ENCODE data around the gene PROZ.
"Not testable (repeated sequence)": the region's sequence is repeated elsewhere in the genome, so short reads cannot be mapped to it uniquely, and the experiment has no call there.

Gene PROZ

GRCh38 chr13:113157206-113157928, 1.1 kb upstream of the PROZ start:
- no peak for DNase-seq (ENCODE audit: low read depth in 2 of 2)

GRCh38 chr13:113158946-113159345, 498 bp downstream of the PROZ start:
- DNase-seq (ENCODE audit: low read depth in 2 of 2) = no peak

GRCh38 chr13:113159701-113160100, 1.3 kb downstream of the PROZ start:
- no peak for DNase-seq (ENCODE audit: low read depth in 2 of 2)

- no peak for DNase-seq (ENCODE audit: low read depth in 2 of 2)
Observed at GRCh38 chr13:113160983-113161382, 2.5 kb downstream of the PROZ start.

GRCh38 chr13:113161433-113161832, 3.0 kb downstream of the PROZ start:
- DNase-seq (ENCODE audit: low read depth in 2 of 2) = no peak

- not testable (repeated sequence) for DNase-seq (ENCODE audit: low read depth in 2 of 2)
Observed at GRCh38 chr13:113161975-113162374, 3.5 kb downstream of the PROZ start.

- no peak for DNase-seq (ENCODE audit: low read depth in 2 of 2)
Observed at GRCh38 chr13:113162783-113163685, 4.6 kb downstream of the PROZ start.

GRCh38 chr13:113164492-113164891, 6.0 kb downstream of the PROZ start:
- no peak for DNase-seq (ENCODE audit: low read depth in 2 of 2)

- DNase-seq (ENCODE audit: low read depth in 2 of 2) = no peak
Observed at GRCh38 chr13:113166266-113166665, 7.8 kb downstream of the PROZ start.

- DNase-seq (ENCODE audit: low read depth in 2 of 2) = no peak
Observed at GRCh38 chr13:113166681-113167080, 8.2 kb downstream of the PROZ start.

- no peak for DNase-seq (ENCODE audit: low read depth in 2 of 2)
Observed at GRCh38 chr13:113167155-113167554, 8.7 kb downstream of the PROZ start.

GRCh38 chr13:113167575-113167974, 9.1 kb downstream of the PROZ start:
- DNase-seq (ENCODE audit: low read depth in 2 of 2) = no peak

GRCh38 chr13:113168211-113168610, 9.8 kb downstream of the PROZ start:
- DNase-seq (ENCODE audit: low read depth in 2 of 2) = no peak

- DNase-seq (ENCODE audit: low read depth in 2 of 2) = no peak
Observed at GRCh38 chr13:113169277-113170272, 11.1 kb downstream of the PROZ start.

GRCh38 chr13:113170511-113170910, 12.1 kb downstream of the PROZ start:
- no peak for DNase-seq (ENCODE audit: low read depth in 2 of 2)

GRCh38 chr13:113171250-113172125, 13.0 kb downstream of the PROZ start:
- no peak for DNase-seq (ENCODE audit: low read depth in 2 of 2)

GRCh38 chr13:113172419-113172926, 14.0 kb downstream of the PROZ start:
- DNase-seq (ENCODE audit: low read depth in 2 of 2) = no peak

GRCh38 chr13:113176280-113176679, 17.8 kb downstream of the PROZ start:
- no peak for DNase-seq (ENCODE audit: low read depth in 2 of 2)

- DNase-seq (ENCODE audit: low read depth in 2 of 2) = no peak
Observed at GRCh38 chr13:113176822-113177221, 18.4 kb downstream of the PROZ start.

- no peak for DNase-seq (ENCODE audit: low read depth in 2 of 2)
Observed at GRCh38 chr13:113178070-113178895, 19.8 kb downstream of the PROZ start.
